DOHH2 (cell line): Measurements from ENCODE around the gene CENPP.

ENCODE experiments used
- EZH2phosphoT487 ChIP-seq: fragments of 200-600 bp; sonication (generic); IDR thresholded peaks from 2 replicates; pipeline ENCODE4 v1.6.1; 2017; ENCODE audit warnings: borderline replicate concordance, mild to moderate bottlenecking, antibody characterized with exemption, low read length, moderate library complexity, mixed read lengths
- TF ChIP-seq, protein P1 (sequence below): fragments of 200-600 bp; sonication (generic); IDR thresholded peaks from one replicate; pipeline ENCODE4 v1.5.1; 2014; ENCODE audit warnings: antibody characterized with exemption, mild to moderate bottlenecking, low read depth, low read length; ENCODE audit not compliant: poor library complexity, severe bottlenecking

DNA sequence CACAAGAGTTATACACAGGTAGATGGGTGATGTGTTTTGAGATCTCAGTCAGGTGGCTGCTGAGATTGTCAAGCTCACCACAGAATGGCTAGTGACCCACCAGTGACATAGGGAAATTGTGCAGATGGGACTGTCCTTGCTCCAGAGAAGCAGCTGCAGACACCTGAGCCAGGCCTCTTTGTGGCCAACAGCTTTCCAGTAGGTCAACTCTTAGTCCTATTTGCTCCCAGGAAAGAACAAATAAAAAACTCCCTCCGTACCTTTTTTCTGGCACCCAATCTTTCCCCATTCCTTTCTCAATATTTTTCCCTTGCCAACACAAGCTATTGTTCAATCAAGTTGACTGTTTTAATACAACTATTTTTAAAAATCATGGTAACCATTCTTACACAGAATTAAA lies 46.5 kb upstream of the CENPP start:
- TF ChIP-seq, protein P1, sequence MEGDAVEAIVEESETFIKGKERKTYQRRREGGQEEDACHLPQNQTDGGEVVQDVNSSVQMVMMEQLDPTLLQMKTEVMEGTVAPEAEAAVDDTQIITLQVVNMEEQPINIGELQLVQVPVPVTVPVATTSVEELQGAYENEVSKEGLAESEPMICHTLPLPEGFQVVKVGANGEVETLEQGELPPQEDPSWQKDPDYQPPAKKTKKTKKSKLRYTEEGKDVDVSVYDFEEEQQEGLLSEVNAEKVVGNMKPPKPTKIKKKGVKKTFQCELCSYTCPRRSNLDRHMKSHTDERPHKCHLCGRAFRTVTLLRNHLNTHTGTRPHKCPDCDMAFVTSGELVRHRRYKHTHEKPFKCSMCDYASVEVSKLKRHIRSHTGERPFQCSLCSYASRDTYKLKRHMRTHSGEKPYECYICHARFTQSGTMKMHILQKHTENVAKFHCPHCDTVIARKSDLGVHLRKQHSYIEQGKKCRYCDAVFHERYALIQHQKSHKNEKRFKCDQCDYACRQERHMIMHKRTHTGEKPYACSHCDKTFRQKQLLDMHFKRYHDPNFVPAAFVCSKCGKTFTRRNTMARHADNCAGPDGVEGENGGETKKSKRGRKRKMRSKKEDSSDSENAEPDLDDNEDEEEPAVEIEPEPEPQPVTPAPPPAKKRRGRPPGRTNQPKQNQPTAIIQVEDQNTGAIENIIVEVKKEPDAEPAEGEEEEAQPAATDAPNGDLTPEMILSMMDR = no peak
- no peak for TF ChIP-seq EZH2phosphoT487
